GM12878 (cell line): ENCODE measurements around the gene ANKRD44. TPM values are rescaled to one million over a fixed set of nuclear protein-coding genes. Genes with fewer than 3 reads are reported as not detected.

Experiments
- ATAC-seq: fragments of 200-7000 bp; cut with Tn5 transposase; 3 replicates; pipeline ENCODE4 v1.9.1; 2020; ENCODE audit warnings: mild to moderate bottlenecking, moderate library complexity
- BruUV-seq: library from RNA; stranded (reverse); fragments of 400-500 nt; replicated peaks from 2 replicates; lab custom pipeline; 2021; lab: Mats Ljungman, UMichigan
- CTCF ChIA-PET: fragments of 300-600 bp; sonication (Branson Sonifier 250); formaldehyde crosslinking; extraction: SDS; loops from one replicate; lab custom pipeline; 2021; ENCODE audit warnings: inconsistent platforms; lab: Yijun Ruan, JAX
- POLR2A ChIA-PET: fragments of 350-600 bp; formaldehyde crosslinking; extraction: SDS; loops from one replicate; lab custom pipeline; 2021; ENCODE audit warnings: inconsistent platforms; lab: Charles Lee
- RAD21 ChIA-PET: fragments of 300-600 bp; sonication (Branson Sonifier 250); formaldehyde crosslinking; loops from one replicate; lab custom pipeline; 2023; ENCODE audit warnings: antibody characterized with exemption; ENCODE audit not compliant: unreplicated experiment; lab: Charles Lee
- SMC1A ChIA-PET: fragments of 300-600 bp; sonication (Branson Sonifier 250); formaldehyde crosslinking; loops from one replicate; lab custom pipeline; 2023; ENCODE audit not compliant: unreplicated experiment, uncharacterized antibody; lab: Charles Lee
- DNase-seq: peaks from one replicate; pipeline ENCODE4 v3.0.0-alpha.2; 2011; ENCODE audit warnings: low read depth, low spot score
- FAIRE-seq: peaks from 3 replicates; lab custom pipeline; 2011; peaks lifted over from hg19 to GRCh38; lab: Jason Lieb, UNC
- H2AFZ ChIP-seq: 2 replicates; pipeline ENCODE4 v1.6.0; 2011; ENCODE audit warnings: low read depth, low read length, control low read depth; ENCODE audit not compliant: control insufficient read depth
- H3K27ac ChIP-seq: 2 replicates; pipeline ENCODE4 v1.5.1; 2011; ENCODE audit warnings: control low read depth; ENCODE audit not compliant: control insufficient read depth, insufficient read depth
- H3K27me3 ChIP-seq, 2 experiments: replicated peaks in 1 of 2; 2 replicates each; pipeline versions ENCODE4 v1.6.0 to v1.6.1; 2011; ENCODE audit warnings: low read length in 1 of 2; ENCODE audit not compliant: control insufficient read depth in 2 of 2, insufficient read depth in 2 of 2
- H3K36me3 ChIP-seq, 2 experiments: 2 replicates each; pipeline ENCODE4 v1.5.1; 2011; ENCODE audit warnings: low read length in 1 of 2; ENCODE audit not compliant: control insufficient read depth in 2 of 2, insufficient read depth in 2 of 2
- H3K4me1 ChIP-seq: 2 replicates; pipeline ENCODE4 v1.6.1; 2011; ENCODE audit warnings: mild to moderate bottlenecking, low read length, moderate library complexity, mixed read lengths; ENCODE audit not compliant: control insufficient read depth, insufficient read depth
- H3K4me2 ChIP-seq: 2 replicates; pipeline ENCODE4 v1.6.0; 2011; ENCODE audit warnings: control low read depth; ENCODE audit not compliant: control insufficient read depth, insufficient read depth
- H3K4me3 ChIP-seq: fragments of 200-600 bp; sonication (generic); 2 replicates; pipeline ENCODE4 v1.5.1; 2016
- H3K79me2 ChIP-seq: 2 replicates; pipeline ENCODE4 v1.6.0; 2011; ENCODE audit warnings: low read length; ENCODE audit not compliant: control insufficient read depth, insufficient read depth
- H3K9ac ChIP-seq: 2 replicates; pipeline ENCODE4 v1.8.0; 2011; ENCODE audit warnings: low read length, control low read depth, mixed read lengths; ENCODE audit not compliant: control insufficient read depth, insufficient read depth
- H3K9me3 ChIP-seq: replicated peaks from 3 replicates; pipeline ENCODE4 v1.5.1; 2011; ENCODE audit warnings: mild to moderate bottlenecking, low read length; ENCODE audit not compliant: control insufficient read depth, insufficient read depth
- H4K20me1 ChIP-seq: 2 replicates; pipeline ENCODE4 v1.6.0; 2011; ENCODE audit not compliant: control insufficient read depth, insufficient read depth
- CBX5 ChIP-seq: sonication (generic); IDR thresholded peaks from 2 replicates; pipeline ENCODE4 v1.6.1; 2016; ENCODE audit warnings: low read depth, moderate library complexity, mild to moderate bottlenecking, inconsistent platforms
- GABPA ChIP-seq: IDR thresholded peaks from 2 replicates; pipeline ENCODE4 v1.6.1; 2014; ENCODE audit warnings: antibody characterized with exemption, low read depth, mild to moderate bottlenecking, inconsistent platforms
- KDM1A ChIP-seq: fragments of 200-600 bp; sonication (generic); IDR thresholded peaks from 2 replicates; pipeline ENCODE4 v1.6.1; 2016; ENCODE audit warnings: borderline replicate concordance
- MAX ChIP-seq: IDR thresholded peaks from 2 replicates; pipeline ENCODE4 v1.6.1; 2012; ENCODE audit warnings: low read depth, low read length, improper control_type of control experiment
- MYC ChIP-seq: IDR thresholded peaks from 2 replicates; pipeline ENCODE4 v1.6.1; 2011; ENCODE audit warnings: mild to moderate bottlenecking, low read length, moderate library complexity, inconsistent platforms; ENCODE audit not compliant: insufficient read depth, insufficient replicate concordance, insufficient read length, severe bottlenecking
- NBN ChIP-seq: fragments of 450-650 bp; IDR thresholded peaks from 2 replicates; pipeline ENCODE4 v1.6.1; 2016
- NFXL1 ChIP-seq: fragments of 450-650 bp; IDR thresholded peaks from 2 replicates; pipeline ENCODE4 v1.6.1; 2017; ENCODE audit warnings: antibody characterized with exemption, mild to moderate bottlenecking, borderline replicate concordance
- PAX5 ChIP-seq: IDR thresholded peaks from 2 replicates; pipeline ENCODE4 v1.6.1; 2011; ENCODE audit warnings: low read depth, low read length, borderline replicate concordance
- PML ChIP-seq: IDR thresholded peaks from 2 replicates; pipeline ENCODE4 v1.6.1; 2012; ENCODE audit warnings: low read length, inconsistent platforms
- POU2F2 ChIP-seq: IDR thresholded peaks from 3 replicates; pipeline ENCODE4 v1.6.1; 2011; ENCODE audit warnings: low read depth, mild to moderate bottlenecking, low read length, borderline replicate concordance
- TCF7 ChIP-seq: IDR thresholded peaks from 2 replicates; pipeline ENCODE4 v1.6.1; 2014; ENCODE audit warnings: antibody characterized with exemption, borderline replicate concordance
- WGBS: methylation state at CpG from one replicate; pipeline ENCODE4 v1.1.6; 2016; ENCODE audit warnings: low lambda C conversion rate; ENCODE audit not compliant: insufficient replicate concordance, insufficient coverage; ENCODE audit errors: missing lambda C conversion rate; 5-methylcytosine and 5-hydroxymethylcytosine counted together
- in situ Hi-C: fragments of 300-500 bp; cut with MboI; formaldehyde crosslinking; loops from 9 replicates; pipeline ENCODE4 v1.14.3; 2018; ENCODE audit warnings: mixed read lengths
- intact Hi-C: fragments of 100-400 bp; cut with micrococcal nuclease; formaldehyde crosslinking; loops from one replicate; pipeline ENCODE4 v1.14.2; 2022; ENCODE audit not compliant: unreplicated experiment
- polyA plus RNA-seq, 11 experiments: library from polyadenylated mRNA; depleted of rRNA in 4 of 11; unstranded in 6 of 11; stranded (reverse) in 5 of 11; fragments of >200 nt; fragmentation: Nextera tagmentation in 4 of 11; fragmentation: Illumina TruSeq in 1 of 11; extraction: Ambion mirVana in 4 of 11; extraction: Trizol in 1 of 11; gene quantifications; 1 replicate in 1 of 11; 2 replicates in 10 of 11; pipeline versions ENCODE4 v1.2.1 to v1.2.3, GENCODE V29; 2011 to 2016; ENCODE audit warnings: inconsistent platforms in 2 of 11, missing spikeins in 2 of 11, low read depth in 1 of 11
- total RNA-seq, 4 experiments: library from RNA; depleted of rRNA in 3 of 4; stranded (reverse); fragments of >200 nt in 3 of 4; fragmentation: Illumina TruSeq in 1 of 4; extraction: Trizol in 1 of 4; gene quantifications; 2 replicates each; pipeline versions ENCODE4 v1.2.1 to v1.2.3, GENCODE V29; 2013 to 2021
- TF ChIP-seq, protein P1 (sequence below): fragments of 450-650 bp; IDR thresholded peaks from 2 replicates; pipeline ENCODE4 v1.6.1; 2018; ENCODE audit warnings: borderline replicate concordance, mild to moderate bottlenecking; ENCODE audit not compliant: partially characterized antibody

ANKRD44 gene
- total and polyA plus RNA-seq, 10 of the 15 experiments (the other 5 are each of a cell fraction or from before 2014, with no cell fraction given): 19.1 to 99.1 (median 59.6) TPM

DNA sequence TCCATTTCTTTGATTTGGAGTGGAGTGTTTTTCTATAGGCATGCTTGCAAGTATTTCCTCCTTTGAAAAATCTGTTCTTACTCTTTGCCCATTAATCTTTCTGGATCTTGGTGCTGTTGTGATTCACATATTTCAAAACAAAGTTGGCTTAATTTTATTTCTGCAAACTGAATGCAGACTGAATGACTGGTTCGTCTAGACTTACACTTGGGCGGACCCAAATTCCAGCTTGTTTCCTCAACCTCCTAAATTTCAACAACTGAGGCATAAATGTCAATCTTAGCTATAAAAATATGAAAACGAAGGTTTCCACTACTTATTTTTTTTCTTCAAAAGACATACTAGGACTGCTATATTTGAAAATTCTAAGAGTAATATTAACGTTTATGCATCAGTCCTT, 59.0 kb downstream of the ANKRD44 start:
- in situ Hi-C loops (no loop called here), intact Hi-C loops (no loop called here)
- Histone ChIP-seq H2AFZ (no peak overlapping the region), H3K4me2 (no peak overlapping the region), H3K4me1 (peaks cover 28% of the 10 kb centered on the region), H3K36me3 (peaks cover 3 to 4% of the 10 kb centered on the region in 2 experiments; a peak in 2 of 4 replicates), H3K27me3 (no peaks in the 10 kb centered on the region), H3K79me2 (peaks cover 94% of the 10 kb centered on the region), H4K20me1 (no peaks in the 10 kb centered on the region), H3K4me3 (no peak overlapping the region), H3K27ac (no peak overlapping the region), H3K9ac (no peak overlapping the region), H3K9me3 (no peaks in the 10 kb centered on the region; the same call in 1 of the 3 replicates)
- ChIA-PET POLR2A (interaction anchor here (0.8 to 2.1 kb wide), 12 partner anchors 9 to 55 kb away, joined by 3 to 22 read pairs (median 4); no protein-coding TSS in a partner anchor), SMC1A (interaction anchor here (0.9 to 5.3 kb wide), 12 partner anchors 10 to 60 kb away, joined by 3 to 53 read pairs (median 7); no protein-coding TSS in a partner anchor), CTCF (interaction anchor here (1.2 to 1.7 kb wide), 7 partner anchors 10 to 60 kb away, joined by 3 to 9 read pairs (median 3); no protein-coding TSS in a partner anchor), RAD21 (interaction anchor here (1.3 to 5.9 kb wide), 8 partner anchors 10 to 99 kb away, joined by 3 to 43 read pairs (median 6); no protein-coding TSS in a partner anchor)
- WGBS: 87% methylated on average over 4 of the region's 4 CpGs
- no peak for FAIRE-seq
- ATAC-seq: no peak
- TF ChIP-seq POU2F2 (no peak), PAX5 (no peak), PML (no peak), KDM1A (no peak), MYC (no peak), TCF7 (no peak), CBX5 (no peak), NBN (no peak), MAX (no peak), GABPA (no peak), NFXL1 (no peak)
- TF ChIP-seq, protein P1, sequence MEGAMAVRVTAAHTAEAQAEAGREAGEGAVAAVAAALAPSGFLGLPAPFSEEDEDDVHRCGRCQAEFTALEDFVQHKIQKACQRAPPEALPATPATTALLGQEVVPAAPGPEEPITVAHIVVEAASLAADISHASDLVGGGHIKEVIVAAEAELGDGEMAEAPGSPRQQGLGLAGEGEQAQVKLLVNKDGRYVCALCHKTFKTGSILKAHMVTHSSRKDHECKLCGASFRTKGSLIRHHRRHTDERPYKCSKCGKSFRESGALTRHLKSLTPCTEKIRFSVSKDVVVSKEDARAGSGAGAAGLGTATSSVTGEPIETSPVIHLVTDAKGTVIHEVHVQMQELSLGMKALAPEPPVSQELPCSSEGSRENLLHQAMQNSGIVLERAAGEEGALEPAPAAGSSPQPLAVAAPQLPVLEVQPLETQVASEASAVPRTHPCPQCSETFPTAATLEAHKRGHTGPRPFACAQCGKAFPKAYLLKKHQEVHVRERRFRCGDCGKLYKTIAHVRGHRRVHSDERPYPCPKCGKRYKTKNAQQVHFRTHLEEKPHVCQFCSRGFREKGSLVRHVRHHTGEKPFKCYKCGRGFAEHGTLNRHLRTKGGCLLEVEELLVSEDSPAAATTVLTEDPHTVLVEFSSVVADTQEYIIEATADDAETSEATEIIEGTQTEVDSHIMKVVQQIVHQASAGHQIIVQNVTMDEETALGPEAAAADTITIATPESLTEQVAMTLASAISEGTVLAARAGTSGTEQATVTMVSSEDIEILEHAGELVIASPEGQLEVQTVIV: no peak
- no peak for DNase-seq
- no TSS peak for BruUV-seq
